ENCODE data around the gene HELQ.

HELQ gene

GRCh38 chr4:83369831-83370639, 85.6 kb downstream of the HELQ start:
- DNase-seq = no peak

- DNase-seq = no peak
Observed at GRCh38 chr4:83364312-83364711, 91.3 kb downstream of the HELQ start.

GRCh38 chr4:83362492-83363329, 92.9 kb downstream of the HELQ start:
- DNase-seq = peak; percentile 8 to 61

- no peak for DNase-seq
Observed at GRCh38 chr4:83361416-83362103, 94.1 kb downstream of the HELQ start.

- no peak for DNase-seq
Observed at GRCh38 chr4:83360018-83360417, 95.6 kb downstream of the HELQ start.

GRCh38 chr4:83358410-83358809, 97.2 kb downstream of the HELQ start:
- DNase-seq = no peak
